HuH-7.5 (cell line): ENCODE results near the gene FGF1.

Experiments
- DNase-seq: peaks from one replicate; pipeline ENCODE4 v3.0.0; 2011; ENCODE audit warnings: low spot score

Gene FGF1

GRCh38 chr5:142685418-142686209, at the start of gene FGF1:
TSS of gene FGF1 (minus strand) at chr5:142686090. CDS start at chr5:142614127, 71,963 bp downstream.
- no peak for DNase-seq

DNA sequence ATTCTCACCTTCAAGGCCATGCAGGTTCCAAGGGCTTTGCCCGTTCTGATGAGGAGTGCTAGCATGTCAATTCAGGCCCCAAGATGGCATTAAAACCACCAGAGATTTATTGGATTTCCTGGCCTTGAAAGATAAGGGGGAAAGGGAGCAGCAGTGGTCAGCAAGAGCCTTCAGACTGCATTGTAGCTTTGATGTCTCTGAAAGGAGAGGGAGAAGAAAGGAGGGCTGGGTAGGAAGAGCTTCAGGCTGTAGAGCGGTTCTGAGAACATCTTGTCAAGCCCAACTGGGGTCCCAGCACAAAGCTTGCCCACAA, 41.8 kb upstream of the FGF1 start:
- no peak for DNase-seq

GRCh38 chr5:142726188-142726731, 40.4 kb upstream of the FGF1 start:
- no peak for DNase-seq

- no peak for DNase-seq
Observed at GRCh38 chr5:142725231-142726187, 39.6 kb upstream of the FGF1 start.

DNA sequence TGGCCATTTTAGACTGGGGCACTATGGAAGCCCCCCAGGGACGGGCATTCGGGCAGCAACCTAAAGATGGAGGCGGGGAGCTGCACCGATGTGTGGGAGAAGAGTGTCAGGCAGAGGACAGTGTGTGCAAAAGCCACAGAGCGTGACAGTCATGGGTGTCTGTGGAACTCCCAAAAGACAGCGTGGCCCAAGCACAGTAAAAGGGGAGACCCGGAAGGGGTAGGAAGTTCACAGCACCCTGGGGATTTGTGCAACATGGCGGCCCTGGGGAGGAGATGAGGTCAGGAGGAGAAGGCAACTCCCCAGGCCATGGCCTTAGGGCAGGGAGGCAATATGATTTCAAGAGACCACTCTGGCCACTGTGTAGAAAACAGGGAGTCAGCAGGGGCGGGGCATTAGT, 38.9 kb upstream of the FGF1 start:
- DNase-seq, result no peak

- no peak for DNase-seq
Observed at GRCh38 chr5:142722896-142723295, 37.0 kb upstream of the FGF1 start.

- no peak for DNase-seq
Observed at GRCh38 chr5:142722146-142722545, 36.3 kb upstream of the FGF1 start.

- DNase-seq, result no peak
Observed at GRCh38 chr5:142720641-142721271, 34.9 kb upstream of the FGF1 start.

DNA sequence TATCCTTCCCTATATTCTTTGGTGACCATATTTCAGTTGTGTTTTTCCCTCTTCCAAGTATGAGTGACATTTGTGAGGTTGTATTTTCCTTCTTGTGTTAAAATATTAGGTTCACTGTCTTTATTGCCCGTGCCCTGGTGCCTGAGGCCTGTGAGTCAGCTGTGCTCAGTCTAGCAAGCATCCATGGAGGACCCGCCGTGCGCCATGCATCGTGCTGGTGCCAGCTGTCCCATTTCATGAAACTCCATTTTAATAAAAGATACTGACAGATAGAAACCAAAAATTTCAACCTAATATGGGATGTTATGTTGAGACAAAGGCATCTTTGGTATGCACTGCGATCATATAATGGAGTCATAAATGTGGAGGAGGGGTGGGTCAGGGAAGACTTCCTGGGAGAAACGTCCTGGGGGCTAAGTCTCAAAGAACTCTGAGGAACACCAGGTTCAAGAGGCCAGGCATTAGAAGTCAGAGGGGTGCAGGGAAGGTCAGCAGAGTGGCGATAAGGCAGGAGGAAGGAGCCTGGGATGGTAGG, 34.0 kb upstream of the FGF1 start:
- no peak for DNase-seq

DNA sequence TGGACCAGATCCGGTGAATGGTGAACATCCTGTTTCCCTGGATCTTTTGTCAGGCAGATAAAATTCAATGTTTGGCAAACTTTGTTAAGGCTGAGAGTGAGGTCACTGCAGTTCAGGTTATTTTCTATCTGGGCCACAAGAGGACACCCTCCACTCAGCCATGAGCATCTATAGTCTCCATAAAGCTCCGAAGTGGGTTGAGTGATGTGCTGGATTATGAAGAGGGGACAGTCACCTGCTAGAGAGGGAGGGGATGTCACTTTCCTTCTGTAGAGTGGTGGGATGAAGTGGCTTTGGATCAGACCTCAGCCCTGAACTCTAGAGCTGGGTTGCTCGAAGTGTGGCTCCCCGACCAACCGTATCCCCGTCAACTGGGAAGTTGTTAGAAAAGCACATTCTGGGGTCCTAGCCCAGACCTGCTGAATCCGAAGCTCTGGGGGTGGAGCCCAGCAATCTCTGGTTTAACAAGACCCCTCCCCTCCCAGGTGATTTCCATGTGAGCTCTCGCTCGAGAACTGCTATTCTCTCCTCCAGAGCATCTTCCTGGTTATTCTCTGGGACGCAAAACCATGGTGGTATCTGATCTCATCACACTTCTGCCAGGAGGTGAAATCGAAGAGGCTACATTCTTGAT, 31.8 kb upstream of the FGF1 start:
- DNase-seq, result peak; percentile 23

GRCh38 chr5:142716963-142717362, 31.1 kb upstream of the FGF1 start:
- DNase-seq, result peak; percentile 28

- DNase-seq, result no peak
Observed at GRCh38 chr5:142715291-142715690, 29.4 kb upstream of the FGF1 start.

- peak; percentile 35 for DNase-seq
Observed at GRCh38 chr5:142713121-142713706, 27.3 kb upstream of the FGF1 start.

GRCh38 chr5:142703153-142703552, 17.3 kb upstream of the FGF1 start:
- no peak for DNase-seq

- no peak for DNase-seq
Observed at GRCh38 chr5:142701673-142702311, 15.9 kb upstream of the FGF1 start.

DNA sequence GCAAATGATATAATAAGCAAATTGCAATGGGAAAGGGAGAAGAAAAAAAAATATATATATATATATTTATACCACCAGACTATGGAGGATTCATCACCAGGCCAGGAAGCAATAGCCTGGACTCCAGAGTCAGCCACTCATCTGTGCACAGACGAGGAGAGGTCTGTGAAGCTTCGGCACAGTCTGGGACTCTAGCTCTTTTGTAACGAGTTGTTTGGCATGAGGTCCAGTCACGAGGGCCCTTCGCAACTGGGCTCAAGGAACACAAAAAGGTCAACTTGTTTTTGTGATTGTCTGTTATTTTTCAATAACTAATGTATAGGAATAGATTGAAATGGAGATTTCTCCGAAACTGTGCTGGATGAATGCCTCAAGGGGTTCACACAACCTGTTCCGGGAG, 14.7 kb upstream of the FGF1 start:
- no peak for DNase-seq

DNA sequence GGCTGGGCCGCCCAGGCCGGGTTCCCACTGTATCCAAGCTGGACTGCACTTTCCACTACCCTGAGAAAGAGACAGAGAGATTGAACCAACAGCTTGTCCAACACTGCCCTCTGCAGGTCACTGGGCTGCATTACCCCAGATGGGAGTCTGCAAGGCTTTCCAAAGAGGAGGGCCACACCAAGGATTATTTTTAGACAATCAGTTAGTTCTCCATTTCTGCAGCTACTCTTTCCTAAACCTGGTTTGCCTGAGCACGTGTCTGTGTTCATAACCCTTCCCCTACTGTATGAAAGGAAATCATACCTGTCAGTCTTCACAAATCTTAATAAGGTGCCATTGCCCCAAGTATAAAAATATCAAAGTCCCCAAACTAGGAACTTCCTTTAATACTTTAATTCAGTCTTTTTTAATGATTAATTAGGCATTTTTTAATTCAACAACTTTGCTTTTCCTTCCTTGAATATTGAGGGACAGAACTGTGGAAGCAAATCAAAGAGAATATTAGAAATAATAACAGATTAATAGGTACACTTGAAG, 13.4 kb upstream of the FGF1 start:
- DNase-seq, result peak; percentile 58

DNA sequence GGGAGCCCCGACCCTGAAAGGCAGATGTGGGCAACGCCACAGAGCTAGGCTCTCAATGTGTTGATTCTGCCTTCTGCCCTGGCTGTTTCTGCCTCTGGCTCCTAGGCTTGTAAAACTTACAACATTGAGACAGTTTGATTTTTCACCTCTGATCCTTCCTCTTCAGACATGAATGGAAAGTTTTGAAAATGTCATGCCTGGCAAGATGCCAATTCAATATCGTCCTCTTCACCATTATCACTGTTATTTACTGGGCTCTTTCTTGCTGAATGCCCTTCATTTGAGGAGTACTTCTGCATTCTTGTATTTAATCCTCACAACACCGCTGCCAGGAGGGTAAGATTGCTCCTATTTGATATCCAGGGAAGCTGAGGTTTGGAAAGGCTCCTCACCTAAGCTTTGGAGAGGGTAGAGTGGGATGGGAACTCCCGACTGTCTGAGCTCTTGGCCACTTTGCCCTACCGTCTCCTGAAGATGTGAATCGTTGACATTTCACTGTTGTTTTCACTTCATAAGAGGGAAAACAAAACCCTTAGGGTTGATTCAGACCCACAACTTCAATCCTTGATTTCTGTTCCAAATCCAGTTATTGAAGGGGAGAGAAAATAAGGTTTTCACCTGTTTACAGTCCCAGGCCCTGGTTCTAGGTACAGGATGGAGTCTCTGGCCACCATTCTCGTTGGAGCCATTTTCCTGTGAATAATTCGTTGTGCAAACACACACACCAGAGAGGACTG, 12.7 kb upstream of the FGF1 start:
- DNase-seq, result no peak

GRCh38 chr5:142697356-142698255, 11.7 kb upstream of the FGF1 start:
- no peak for DNase-seq
